Loucy (cell line): ENCODE measurements around the gene PLEKHD1.

Experiments used
- H2AFZ ChIP-seq: fragments of 200-600 bp; sonication (generic); 2 replicates; pipeline ENCODE4 v1.6.0; 2016; ENCODE audit warnings: antibody characterized with exemption, mild to moderate bottlenecking, low read length, moderate library complexity
- H3F3A ChIP-seq: fragments of 200-600 bp; 2 replicates; pipeline ENCODE4 v1.6.0; 2016; ENCODE audit warnings: antibody characterized with exemption, low read depth, mild to moderate bottlenecking
- H3K27me3 ChIP-seq: fragments of 200-600 bp; sonication (generic); 2 replicates; pipeline ENCODE4 v1.6.1; 2014; ENCODE audit warnings: low read length, mild to moderate bottlenecking; ENCODE audit not compliant: insufficient read depth, poor library complexity, severe bottlenecking
- H3K36me3 ChIP-seq: fragments of 200-600 bp; sonication (generic); 2 replicates; pipeline ENCODE4 v1.6.1; 2016; ENCODE audit warnings: low read length; ENCODE audit not compliant: insufficient read depth
- H3K4me1 ChIP-seq: fragments of 200-600 bp; sonication (generic); 2 replicates; pipeline ENCODE4 v1.5.1; 2014; ENCODE audit warnings: low read length, mild to moderate bottlenecking; ENCODE audit not compliant: insufficient read depth, poor library complexity, severe bottlenecking
- H3K4me2 ChIP-seq: fragments of 200-600 bp; sonication (generic); 2 replicates; pipeline ENCODE4 v1.6.0; 2014; ENCODE audit warnings: antibody characterized with exemption, low read length, low read depth, mild to moderate bottlenecking; ENCODE audit not compliant: poor library complexity, severe bottlenecking
- H3K4me3 ChIP-seq: fragments of 200-600 bp; sonication (generic); 2 replicates; pipeline ENCODE4 v1.5.1; 2014; ENCODE audit warnings: low read length, mild to moderate bottlenecking, mixed read lengths; ENCODE audit not compliant: poor library complexity, severe bottlenecking
- H3K79me2 ChIP-seq: fragments of 200-600 bp; sonication (generic); 2 replicates; pipeline ENCODE4 v1.6.1; 2014; ENCODE audit warnings: low read length; ENCODE audit not compliant: insufficient read depth
- H3K9ac ChIP-seq: fragments of 200-600 bp; sonication (generic); 2 replicates; pipeline ENCODE4 v1.6.0; 2014; ENCODE audit warnings: mild to moderate bottlenecking, low read depth, low read length, moderate library complexity; ENCODE audit not compliant: poor library complexity, severe bottlenecking
- H3K9me2 ChIP-seq: fragments of 200-600 bp; sonication (generic); replicated peaks from 2 replicates; pipeline ENCODE4 v1.6.1; 2016; ENCODE audit warnings: low read depth, low read length, mixed read lengths
- H3K9me3 ChIP-seq: fragments of 200-600 bp; sonication (generic); 2 replicates; pipeline ENCODE4 v1.6.1; 2014; ENCODE audit warnings: mild to moderate bottlenecking, antibody characterized with exemption, low read length, low read depth; ENCODE audit not compliant: insufficient read depth
- H4K20me1 ChIP-seq: fragments of 200-600 bp; sonication (generic); 2 replicates; pipeline ENCODE4 v1.6.0; 2014; ENCODE audit warnings: antibody characterized with exemption, low read length, mild to moderate bottlenecking; ENCODE audit not compliant: insufficient read depth, poor library complexity, severe bottlenecking
- EZH2phosphoT487 ChIP-seq: fragments of 200-600 bp; IDR thresholded peaks from 2 replicates; pipeline ENCODE4 v1.6.1; 2018; ENCODE audit warnings: antibody characterized with exemption, mild to moderate bottlenecking, moderate library complexity, borderline replicate concordance
- TF ChIP-seq, protein P1 (sequence below): fragments of 200-600 bp; sonication (generic); conservative IDR thresholded peaks from 2 replicates; pipeline ENCODE4 v1.5.1; 2014; ENCODE audit warnings: mild to moderate bottlenecking, antibody characterized with exemption, low read length

The PLEKHD1 gene

DNA sequence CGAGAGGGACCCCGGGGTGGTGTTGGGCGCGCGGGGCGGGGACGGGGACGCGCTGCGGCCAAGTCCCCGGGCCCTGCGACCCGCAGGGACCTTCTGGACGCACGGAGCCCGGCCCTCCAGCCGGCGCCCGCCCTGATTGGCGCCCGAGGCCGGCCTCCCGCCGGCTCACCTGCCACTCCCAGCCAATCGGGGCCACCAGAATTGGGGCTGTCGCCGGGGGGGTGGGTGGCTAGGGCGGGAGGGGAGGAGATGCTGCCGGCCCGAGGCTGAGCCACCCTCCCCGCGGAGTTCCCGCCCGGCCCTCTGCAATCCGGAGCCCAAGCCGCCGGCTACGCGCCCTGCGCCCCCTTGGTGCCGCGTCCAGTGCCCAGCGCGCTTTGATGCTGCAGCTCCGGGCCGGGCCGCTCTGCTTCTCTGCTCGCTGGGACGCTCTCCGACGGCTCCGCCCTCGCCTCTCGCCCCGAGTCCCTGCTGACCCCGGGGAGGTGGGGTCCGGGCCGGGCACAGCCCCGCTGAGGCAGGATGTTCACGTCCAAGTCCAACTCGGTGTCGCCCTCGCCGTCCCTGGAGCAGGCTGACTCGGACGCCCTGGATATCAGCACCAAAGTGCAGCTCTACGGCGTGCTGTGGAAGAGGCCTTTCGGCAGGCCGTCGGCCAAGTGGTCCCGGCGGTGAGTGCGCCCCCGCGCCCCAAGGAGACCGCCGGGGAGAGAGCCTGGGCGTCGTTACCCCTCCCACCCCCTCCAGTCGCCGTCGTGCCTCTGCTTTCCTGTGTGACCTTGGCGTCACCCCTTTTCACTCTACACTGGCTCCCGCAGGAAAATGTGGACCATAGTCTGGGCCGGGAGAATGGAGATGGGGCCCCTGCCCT lies at the start of gene PLEKHD1:
PLEKHD1 (plus strand) TSS at position 285 of the 871 bp plus-strand sequence; CDS start at position 523, 238 bp downstream.
- H3K79me2 ChIP-seq: no peaks in the 10 kb centered on the region
- no peaks in the 10 kb centered on the region for H3K27me3 ChIP-seq
- no peaks in the 10 kb centered on the region for H4K20me1 ChIP-seq
- no peak within 1 kb of the TSS for H3K4me3 ChIP-seq
- H3K4me2 ChIP-seq: no peak within 1 kb of the TSS
- H3F3A ChIP-seq: no peaks in the 10 kb centered on the region
- H3K36me3 ChIP-seq: no peaks in the 10 kb centered on the region
- H2AFZ ChIP-seq: no peak within 1 kb of the TSS
- no peak within 1 kb of the TSS for H3K9ac ChIP-seq
- TF ChIP-seq, protein P1, sequence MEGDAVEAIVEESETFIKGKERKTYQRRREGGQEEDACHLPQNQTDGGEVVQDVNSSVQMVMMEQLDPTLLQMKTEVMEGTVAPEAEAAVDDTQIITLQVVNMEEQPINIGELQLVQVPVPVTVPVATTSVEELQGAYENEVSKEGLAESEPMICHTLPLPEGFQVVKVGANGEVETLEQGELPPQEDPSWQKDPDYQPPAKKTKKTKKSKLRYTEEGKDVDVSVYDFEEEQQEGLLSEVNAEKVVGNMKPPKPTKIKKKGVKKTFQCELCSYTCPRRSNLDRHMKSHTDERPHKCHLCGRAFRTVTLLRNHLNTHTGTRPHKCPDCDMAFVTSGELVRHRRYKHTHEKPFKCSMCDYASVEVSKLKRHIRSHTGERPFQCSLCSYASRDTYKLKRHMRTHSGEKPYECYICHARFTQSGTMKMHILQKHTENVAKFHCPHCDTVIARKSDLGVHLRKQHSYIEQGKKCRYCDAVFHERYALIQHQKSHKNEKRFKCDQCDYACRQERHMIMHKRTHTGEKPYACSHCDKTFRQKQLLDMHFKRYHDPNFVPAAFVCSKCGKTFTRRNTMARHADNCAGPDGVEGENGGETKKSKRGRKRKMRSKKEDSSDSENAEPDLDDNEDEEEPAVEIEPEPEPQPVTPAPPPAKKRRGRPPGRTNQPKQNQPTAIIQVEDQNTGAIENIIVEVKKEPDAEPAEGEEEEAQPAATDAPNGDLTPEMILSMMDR: no peak
- TF ChIP-seq EZH2phosphoT487: no peak
- H3K9me2 ChIP-seq: no peaks in the 10 kb centered on the region
- peaks cover 4% of the 10 kb centered on the region for H3K4me1 ChIP-seq
- no peaks in the 10 kb centered on the region for H3K9me3 ChIP-seq

GRCh38 chr14:69439521-69440270 lies 44.8 kb upstream of the PLEKHD1 start:
- Histone ChIP-seq H2AFZ (no peak overlapping the region), H3K36me3 (peaks cover 29% of the 10 kb centered on the region), H3K9me3 (no peaks in the 10 kb centered on the region), H3K9ac (no peak overlapping the region), H3K4me2 (no peak overlapping the region), H3K4me1 (no peaks in the 10 kb centered on the region), H3K27me3 (no peaks in the 10 kb centered on the region), H3K4me3 (no peak overlapping the region), H3F3A (no peaks in the 10 kb centered on the region; the same call in 1 of the 2 replicates), H3K9me2 (no peaks in the 10 kb centered on the region), H4K20me1 (no peaks in the 10 kb centered on the region), H3K79me2 (peaks cover 25% of the 10 kb centered on the region)
- TF ChIP-seq EZH2phosphoT487: no peak
- TF ChIP-seq, protein P1: no peak

DNA sequence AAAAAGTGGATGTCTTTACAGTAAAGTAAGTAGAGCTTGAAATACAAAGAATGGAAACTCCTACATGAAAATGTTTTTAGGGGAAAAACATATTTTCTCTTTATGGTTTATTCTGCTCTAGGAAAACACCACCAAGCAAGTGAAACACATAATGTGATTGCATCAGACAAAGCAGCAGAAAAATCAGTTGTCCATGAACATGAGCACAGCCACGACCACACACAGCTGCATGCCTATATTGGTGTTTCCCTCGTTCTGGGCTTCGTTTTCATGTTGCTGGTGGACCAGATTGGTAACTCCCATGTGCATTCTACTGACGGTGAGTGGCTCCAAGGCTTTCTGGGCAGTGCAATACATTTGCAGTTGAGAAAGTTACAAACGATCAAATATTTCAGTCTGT lies 42.6 kb upstream of the PLEKHD1 start:
- no peak overlapping the region for H3K4me3 ChIP-seq
- no peak for TF ChIP-seq EZH2phosphoT487
- H3K9me2 ChIP-seq: no peaks in the 10 kb centered on the region
- no peak overlapping the region for H3K4me2 ChIP-seq
- H3K79me2 ChIP-seq: peaks cover 4% of the 10 kb centered on the region; the same call in 1 of the 2 replicates
- no peaks in the 10 kb centered on the region for H3K9me3 ChIP-seq
- no peaks in the 10 kb centered on the region for H3K27me3 ChIP-seq
- no peak overlapping the region for H3K9ac ChIP-seq
- H2AFZ ChIP-seq: no peak overlapping the region
- H3F3A ChIP-seq: no peaks in the 10 kb centered on the region; the same call in 1 of the 2 replicates
- H3K36me3 ChIP-seq: peaks cover 36% of the 10 kb centered on the region
- no peaks in the 10 kb centered on the region for H4K20me1 ChIP-seq
- no peaks in the 10 kb centered on the region for H3K4me1 ChIP-seq
